Upper lobe of right lung (tissue), 1 donor: ENCODE measurements around the gene XRRA1. TPM values are rescaled to one million over a fixed set of nuclear protein-coding genes. Genes with fewer than 3 reads are reported as not detected.

ENCODE experiments used
- ATAC-seq: fragments of 200-7000 bp; cut with Tn5 transposase; one replicate; pipeline ENCODE4 v1.9.1; 2020; ENCODE audit warnings: mild to moderate bottlenecking, moderate library complexity
- DNase-seq: peaks from one replicate; pipeline ENCODE4 v3.0.0-alpha.2; 2020
- H3K27ac ChIP-seq: fragments of 200-600 bp; one replicate; pipeline ENCODE4 v1.8.0; 2022
- H3K27me3 ChIP-seq: fragments of 200-600 bp; one replicate; pipeline ENCODE4 v1.8.0; 2022; ENCODE audit warnings: mild to moderate bottlenecking
- H3K36me3 ChIP-seq: fragments of 200-600 bp; one replicate; pipeline ENCODE4 v1.8.0; 2022
- H3K4me1 ChIP-seq: fragments of 200-600 bp; one replicate; pipeline ENCODE4 v1.8.0; 2022
- H3K4me3 ChIP-seq: fragments of 200-600 bp; one replicate; pipeline ENCODE4 v1.8.0; 2022; ENCODE audit warnings: mild to moderate bottlenecking
- H3K9me3 ChIP-seq: fragments of 200-600 bp; one replicate; pipeline ENCODE4 v1.8.0; 2022
- CTCF ChIP-seq: fragments of 200-600 bp; IDR thresholded peaks from one replicate; pipeline ENCODE4 v1.8.0; 2022; ENCODE audit warnings: antibody characterized with exemption
- intact Hi-C: fragments of 100-400 bp; cut with DNase I; formaldehyde crosslinking; loops from one replicate; pipeline ENCODE4 v1.11.0; 2022
- total RNA-seq: library from RNA; stranded (reverse); fragmentation: NEBNext Ultra II Directional; extraction: Animal tissue kit (Norgen Biotek cat#: 25700); gene quantifications from one replicate; pipeline ENCODE4 v1.2.1, GENCODE V29; 2021
- donor health status: DM: no; HTN: yes; CAD: no; lungs with severe emphysema.

XRRA1 gene
- total RNA-seq, 1 donor from 2014 or later, result 10.6 TPM

- Histone ChIP-seq H3K4me1 (no peaks in the 10 kb centered on the region), H3K4me3 (no peak overlapping the region), H3K36me3 (peaks cover 17% of the 10 kb centered on the region), H3K27me3 (no peaks in the 10 kb centered on the region), H3K27ac (no peak overlapping the region), H3K9me3 (no peaks in the 10 kb centered on the region)
- no peak for ATAC-seq
- intact Hi-C loops, result no loop called here
- DNase-seq, result no peak
- TF ChIP-seq CTCF, result no peak
These were observed 95.7 kb downstream of the XRRA1 start for GRCh38 chr11:74853223-74853622.

GRCh38 chr11:74849525-74850391, 99.1 kb downstream of the XRRA1 start:
- H3K4me1 ChIP-seq, result no peaks in the 10 kb centered on the region
- H3K4me3 ChIP-seq, result no peak overlapping the region
- DNase-seq (no peak), ATAC-seq (no peak)
- TF ChIP-seq CTCF, result no peak
- intact Hi-C loops, result no loop called here
- no peaks in the 10 kb centered on the region for H3K9me3 ChIP-seq
- H3K27me3 ChIP-seq, result no peaks in the 10 kb centered on the region
- peaks cover 13% of the 10 kb centered on the region for H3K36me3 ChIP-seq
- no peak overlapping the region for H3K27ac ChIP-seq

DNA sequence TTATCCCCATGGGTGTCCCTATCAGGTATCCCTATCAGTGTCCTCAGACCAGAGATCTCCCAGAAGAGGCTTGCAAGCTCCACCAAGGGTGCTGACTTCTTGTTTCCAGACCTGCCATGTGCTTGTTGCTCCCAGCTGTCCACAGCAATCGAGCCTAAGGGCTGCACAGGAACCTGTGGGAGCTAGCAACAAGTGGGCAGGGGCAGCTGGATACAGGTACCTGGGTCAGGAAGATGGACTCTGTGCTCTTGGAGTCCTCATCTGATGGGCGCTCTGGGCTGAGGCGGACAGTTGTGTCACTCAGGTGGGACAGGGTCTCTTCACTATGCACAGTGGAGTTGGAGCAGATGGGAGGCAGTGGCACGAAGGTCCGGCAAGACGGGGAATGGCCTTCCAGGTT, 101.0 kb downstream of the XRRA1 start:
- no peaks in the 10 kb centered on the region for H3K27me3 ChIP-seq
- intact Hi-C loops, result no loop called here
- DNase-seq (no peak), ATAC-seq (no peak)
- no peaks in the 10 kb centered on the region for H3K9me3 ChIP-seq
- H3K4me3 ChIP-seq, result no peak overlapping the region
- no peaks in the 10 kb centered on the region for H3K4me1 ChIP-seq
- no peak for TF ChIP-seq CTCF
- no peak overlapping the region for H3K27ac ChIP-seq
- H3K36me3 ChIP-seq, result peaks cover 27% of the 10 kb centered on the region

GRCh38 chr11:74847395-74847794, 101.5 kb downstream of the XRRA1 start:
- DNase-seq (no peak), ATAC-seq (no peak)
- no peak overlapping the region for H3K27ac ChIP-seq
- intact Hi-C loops, result no loop called here
- H3K4me1 ChIP-seq, result no peaks in the 10 kb centered on the region
- peaks cover 30% of the 10 kb centered on the region for H3K36me3 ChIP-seq
- TF ChIP-seq CTCF, result no peak
- no peaks in the 10 kb centered on the region for H3K9me3 ChIP-seq
- no peaks in the 10 kb centered on the region for H3K27me3 ChIP-seq
- H3K4me3 ChIP-seq, result no peak overlapping the region

DNA sequence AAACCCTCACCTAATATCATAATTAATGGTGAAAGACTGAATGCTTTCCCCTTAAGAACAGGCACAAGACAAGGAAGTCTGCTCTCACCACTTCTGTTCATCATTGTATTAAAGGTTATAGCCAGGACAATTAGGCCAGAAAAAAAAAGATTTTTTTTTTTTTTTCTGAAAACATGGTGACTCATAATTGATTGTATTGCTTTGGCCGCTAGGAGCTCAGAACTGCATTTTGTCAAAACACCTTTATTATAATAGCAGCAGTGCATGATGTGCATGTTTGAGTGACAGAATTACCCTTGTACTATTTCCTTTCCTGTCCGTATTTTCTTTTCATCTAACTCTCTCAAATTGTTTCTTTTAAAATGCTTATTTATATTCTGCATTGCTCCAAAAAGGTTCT, 102.1 kb downstream of the XRRA1 start:
- H3K9me3 ChIP-seq, result no peaks in the 10 kb centered on the region
- DNase-seq, result no peak
- no peak overlapping the region for H3K4me3 ChIP-seq
- intact Hi-C loops, result no loop called here
- H3K27me3 ChIP-seq, result no peaks in the 10 kb centered on the region
- no peak for TF ChIP-seq CTCF
- H3K36me3 ChIP-seq, result peaks cover 30% of the 10 kb centered on the region
- no peak overlapping the region for H3K27ac ChIP-seq
- no peaks in the 10 kb centered on the region for H3K4me1 ChIP-seq
- no peak for ATAC-seq
